H1 (cell line): ENCODE results near the gene FSD1. TPM values are rescaled to one million over a fixed set of nuclear protein-coding genes. Genes with fewer than 3 reads are reported as not detected.

Source experiments
- CTCF ChIA-PET: fragments of 300-600 bp; sonication (Branson Sonifier 250); formaldehyde crosslinking; loops from one replicate; lab custom pipeline; 2021; ENCODE audit not compliant: partially characterized antibody; lab: Charles Lee
- POLR2A ChIA-PET: fragments of 300-600 bp; sonication (Branson Sonifier 250); formaldehyde crosslinking; loops from one replicate; lab custom pipeline; 2021; ENCODE audit warnings: inconsistent platforms; ENCODE audit not compliant: partially characterized antibody; lab: Charles Lee
- DNase-seq, 2 experiments: peaks; one replicate each; pipeline versions ENCODE4 v3.0.0 to v3.0.0-alpha.2; 2010 to 2022; ENCODE audit warnings: low spot score in 2 of 2, low read depth in 1 of 2, mixed read lengths in 1 of 2
- FAIRE-seq: peaks from 2 replicates; lab custom pipeline; 2011; peaks lifted over from hg19 to GRCh38; lab: Jason Lieb, UNC
- H2AFZ ChIP-seq: 2 replicates; pipeline ENCODE4 v1.8.1; 2012; ENCODE audit warnings: low read length, inconsistent platforms
- H2AK5ac ChIP-seq: 2 replicates; pipeline ENCODE4 v1.6.1; 2013; ENCODE audit warnings: low read depth, low read length
- H2BK120ac ChIP-seq: replicated peaks from 2 replicates; pipeline ENCODE3; 2013; ENCODE audit warnings: low read depth, low read length, inconsistent platforms
- H2BK12ac ChIP-seq: 2 replicates; pipeline ENCODE4 v1.6.1; 2013; ENCODE audit warnings: low read depth, low read length
- H2BK15ac ChIP-seq: 2 replicates; pipeline ENCODE4 v1.6.1; 2013; ENCODE audit warnings: low read length
- H2BK20ac ChIP-seq: 2 replicates; pipeline ENCODE4 v1.6.1; 2013; ENCODE audit warnings: low read length
- H2BK5ac ChIP-seq: 2 replicates; pipeline ENCODE4 v1.6.1; 2013; ENCODE audit warnings: low read depth, low read length
- H3K14ac ChIP-seq: 2 replicates; pipeline ENCODE4 v1.6.1; 2013; ENCODE audit warnings: inconsistent platforms; ENCODE audit not compliant: insufficient read length
- H3K18ac ChIP-seq: 2 replicates; pipeline ENCODE4 v1.6.1; 2013; ENCODE audit warnings: low read length; ENCODE audit errors: extremely low read depth
- H3K23ac ChIP-seq: 2 replicates; pipeline ENCODE4 v1.6.1; 2013; ENCODE audit warnings: inconsistent platforms; ENCODE audit not compliant: insufficient read length
- H3K23me2 ChIP-seq: 2 replicates; pipeline ENCODE4 v1.6.1; 2013; ENCODE audit warnings: low read depth, low read length
- H3K27ac ChIP-seq: 2 replicates; pipeline ENCODE4 v1.6.1; 2011; ENCODE audit warnings: low read depth, low read length, inconsistent platforms
- H3K27me3 ChIP-seq, 4 experiments: replicated peaks in 1 of 4; 1 replicate in 1 of 4; 2 replicates in 3 of 4; pipeline versions ENCODE4 v1.6.1 to v1.8.1; 2011 to 2013; ENCODE audit warnings: low read length in 3 of 4, mild to moderate bottlenecking in 3 of 4, inconsistent platforms in 2 of 4, mixed read lengths in 2 of 4, moderate library complexity in 1 of 4; ENCODE audit not compliant: control insufficient read depth in 3 of 4, insufficient read depth in 3 of 4; ENCODE audit errors: extremely low read depth in 1 of 4
- H3K36me3 ChIP-seq, 4 experiments: 2 replicates each; pipeline versions ENCODE4 v1.6.1 to v1.8.1; 2011 to 2013; ENCODE audit warnings: mild to moderate bottlenecking in 4 of 4, low read length in 3 of 4, moderate library complexity in 2 of 4, control low read depth in 1 of 4, inconsistent platforms in 1 of 4; ENCODE audit not compliant: insufficient read depth in 4 of 4, control insufficient read depth in 2 of 4
- H3K4ac ChIP-seq: replicated peaks from 2 replicates; pipeline ENCODE3; 2013; ENCODE audit warnings: low read length, low read depth, mixed read lengths, inconsistent platforms; ENCODE audit not compliant: insufficient read length
- H3K4me1 ChIP-seq, 4 experiments: replicated peaks in 1 of 4; 1 replicate in 1 of 4; 2 replicates in 3 of 4; pipeline versions ENCODE4 v1.6.1 to v1.8.1; 2011 to 2013; ENCODE audit warnings: low read length in 3 of 4, inconsistent platforms in 2 of 4, mixed read lengths in 1 of 4; ENCODE audit not compliant: insufficient read depth in 4 of 4, control insufficient read depth in 3 of 4
- H3K4me2 ChIP-seq, 2 experiments: 2 replicates each; pipeline versions ENCODE4 v1.6.1 to v1.8.1; 2011 to 2013; ENCODE audit warnings: low read depth in 2 of 2, low read length in 2 of 2, control low read depth in 1 of 2, inconsistent platforms in 1 of 2, mild to moderate bottlenecking in 1 of 2; ENCODE audit not compliant: insufficient read depth in 1 of 2
- H3K4me3 ChIP-seq, 4 experiments: fragments of 200-600, 300-600 bp in 1 of 4; sonication (generic), shearing (Covaris generic), sonication (Bioruptor Twin) in 1 of 4; 2 replicates each; pipeline versions ENCODE4 v1.5.1 to v1.8.1; 2011 to 2016; ENCODE audit warnings: low read length in 4 of 4, low read depth in 3 of 4, control low read depth in 2 of 4, inconsistent platforms in 2 of 4, mild to moderate bottlenecking in 2 of 4, mixed read lengths in 1 of 4, moderate library complexity in 1 of 4; ENCODE audit not compliant: insufficient read depth in 2 of 4; ENCODE audit errors: extremely low read depth in 1 of 4
- H3K56ac ChIP-seq: replicated peaks from 2 replicates; pipeline ENCODE3; 2013; ENCODE audit warnings: low read depth, mild to moderate bottlenecking, mixed read lengths, low read length, inconsistent platforms; ENCODE audit not compliant: insufficient read length
- H3K79me1 ChIP-seq: 2 replicates; pipeline ENCODE4 v1.6.1; 2013; ENCODE audit warnings: low read depth, low read length, control low read depth
- H3K79me2 ChIP-seq, 2 experiments: 2 replicates each; pipeline versions ENCODE4 v1.6.1 to v1.8.1; 2012 to 2013; ENCODE audit warnings: low read length in 2 of 2, mild to moderate bottlenecking in 2 of 2, inconsistent platforms in 1 of 2; ENCODE audit not compliant: insufficient read depth in 2 of 2, control insufficient read depth in 1 of 2
- H3K9ac ChIP-seq, 4 experiments: replicated peaks in 1 of 4; 1 replicate in 1 of 4; 2 replicates in 3 of 4; pipeline versions ENCODE4 v1.6.1 to v1.8.1; 2011 to 2013; ENCODE audit warnings: low read depth in 3 of 4, low read length in 3 of 4, control low read depth in 2 of 4, mild to moderate bottlenecking in 2 of 4, moderate library complexity in 2 of 4, inconsistent platforms in 1 of 4; ENCODE audit errors: extremely low read depth in 1 of 4
- H3K9me3 ChIP-seq, 2 experiments: 2 replicates each; pipeline versions ENCODE4 v1.6.1 to v1.8.1; 2012 to 2013; ENCODE audit warnings: mild to moderate bottlenecking in 2 of 2, moderate library complexity in 2 of 2, control low read depth in 1 of 2, inconsistent platforms in 1 of 2, low read depth in 1 of 2, low read length in 1 of 2, mixed read lengths in 1 of 2; ENCODE audit not compliant: insufficient read depth in 2 of 2
- H4K20me1 ChIP-seq, 2 experiments: replicated peaks in 1 of 2; 2 replicates each; pipeline versions ENCODE3 to v1.8.1; 2011 to 2013; ENCODE audit warnings: inconsistent platforms in 2 of 2, low read length in 2 of 2, mild to moderate bottlenecking in 1 of 2; ENCODE audit not compliant: insufficient read depth in 2 of 2, control insufficient read depth in 1 of 2
- H4K5ac ChIP-seq: 2 replicates; pipeline ENCODE4 v1.6.1; 2013; ENCODE audit warnings: low read length, low read depth, mixed read lengths, inconsistent platforms; ENCODE audit not compliant: insufficient read length
- H4K8ac ChIP-seq: 2 replicates; pipeline ENCODE4 v1.8.0; 2013; ENCODE audit warnings: mild to moderate bottlenecking, moderate library complexity, low read length, inconsistent platforms; ENCODE audit not compliant: insufficient read depth; ENCODE audit errors: extremely low read depth
- H4K91ac ChIP-seq: replicated peaks from 2 replicates; pipeline ENCODE3; 2013; ENCODE audit warnings: low read length, mixed read lengths, inconsistent platforms; ENCODE audit not compliant: insufficient read length
- EGR1 ChIP-seq: IDR thresholded peaks from 2 replicates; pipeline ENCODE4 v1.6.1; 2011; ENCODE audit warnings: low read depth, low read length, borderline replicate concordance
- NRF1 ChIP-seq: IDR thresholded peaks from 2 replicates; pipeline ENCODE4 v1.6.1; 2011; ENCODE audit warnings: mild to moderate bottlenecking, low read depth, low read length, improper control_type of control experiment
- WGBS, 2 experiments: shearing (Covaris generic) in 1 of 2; methylation state at CpG; one replicate each; pipeline versions ENCODE4 v1.1.6 to v1.1.7; 2013 to 2015; ENCODE audit warnings: low lambda C conversion rate in 2 of 2, mixed read lengths in 2 of 2, inconsistent platforms in 1 of 2, low coverage in 1 of 2, missing lambda C conversion rate in 1 of 2; ENCODE audit not compliant: insufficient replicate concordance in 2 of 2, insufficient coverage in 1 of 2, insufficient read length in 1 of 2; ENCODE audit errors: extremely low coverage in 1 of 2, missing lambda C conversion rate in 1 of 2; 5-methylcytosine and 5-hydroxymethylcytosine counted together
- polyA plus RNA-seq, 7 experiments: library from polyadenylated mRNA; depleted of rRNA in 3 of 7; stranded (reverse) in 5 of 7; unstranded in 2 of 7; fragments of >200 nt in 5 of 7; fragments of 200-250 nt in 2 of 7; gene quantifications; 1 replicate in 5 of 7; 2 replicates in 1 of 7; 4 replicates in 1 of 7; pipeline versions ENCODE4 v1.2.1 to v1.2.3, GENCODE V29; 2011 to 2013; ENCODE audit warnings: missing spikeins in 2 of 7, mixed read lengths in 2 of 7
- total RNA-seq: library from RNA; stranded (reverse); fragmentation: NEBNext Ultra II Directional; extraction: Animal tissue kit (Norgen Biotek cat#: 25700); gene quantifications from 2 replicates; pipeline ENCODE4 v1.2.1, GENCODE V29; 2021

FSD1 gene
- total and polyA plus RNA-seq, 2 of the 8 experiments (the other 6 are each of a cell fraction or from before 2014, with no cell fraction given): 58.8 to 181 TPM

GRCh38 chr19:4342314-4342614, 37.9 kb downstream of the FSD1 start:
- H4K5ac ChIP-seq: peak overlapping the region; percentile 90
- H2BK20ac ChIP-seq: no peak overlapping the region
- H3K18ac ChIP-seq: peak overlapping the region; percentile 99
- TF ChIP-seq EGR1 (0 out of 2 replicates have a peak, but pooled peaks have one; percentile 13), NRF1 (no peak)
- H3K36me3 ChIP-seq: peaks cover 0 to 9% (median 3%) of the 10 kb centered on the region in 4 experiments; a peak in 2 of 8 replicates
- peak overlapping the region; percentile 28 for H2BK120ac ChIP-seq
- ChIA-PET POLR2A (interaction anchor here (0.8 to 5.6 kb wide), 28 partner anchors 10 to 165 kb away, joined by 3 to 72 read pairs (median 6); partner anchors contain the start of genes CHAF1A, FSD1 and YJU2), CTCF (interaction anchor here (0.8 to 20.4 kb wide), 9 partner anchors 8 to 70 kb away, joined by 3 to 311 read pairs (median 4); partner anchors contain the start of genes SH3GL1 and SHD)
- H2BK15ac ChIP-seq: 0 out of 2 replicates have a peak overlapping the region, but pooled peaks have one; percentile 46
- peaks cover 0 to 5% of the 10 kb centered on the region in 2 experiments; a peak in 1 of 4 replicates for H3K79me2 ChIP-seq
- H2AK5ac ChIP-seq: no peak overlapping the region
- H3K23me2 ChIP-seq: peaks cover 20% of the 10 kb centered on the region
- 12% methylated on average over 10 of the region's 10 CpGs; no CpG with 5 or more reads in 1 of the 2 experiments for WGBS, 2 experiments
- H3K9me3 ChIP-seq: no peaks in the 10 kb centered on the region
- no peak overlapping the region for H2AFZ ChIP-seq
- no peaks in the 10 kb centered on the region for H3K27me3 ChIP-seq
- peaks cover 0 to 5% of the 10 kb centered on the region in 2 experiments for H4K20me1 ChIP-seq
- H4K91ac ChIP-seq: peak overlapping the region; percentile 84
- peak overlapping the region; percentile 98 for H3K56ac ChIP-seq
- no peak overlapping the region for H3K23ac ChIP-seq
- H3K4me3 ChIP-seq: peak overlapping the region; percentile 59 to 76 (median 70)
- H3K4me1 ChIP-seq: peaks cover 0 to 17% (median 8%) of the 10 kb centered on the region in 4 experiments; a peak in 6 of 7 replicates
- H2BK12ac ChIP-seq: no peak overlapping the region
- DNase-seq (no peak), FAIRE-seq (no peak)
- peak overlapping the region; percentile 78 to 91 (median 90) for H3K9ac ChIP-seq
- H3K4me2 ChIP-seq: peak overlapping the region; percentile 62 to 84
- peak overlapping the region; percentile 93 for H3K27ac ChIP-seq
- H3K14ac ChIP-seq: no peak overlapping the region
- peak overlapping the region; percentile 88; the same call in 1 of the 2 replicates for H2BK5ac ChIP-seq
- no peaks in the 10 kb centered on the region for H3K79me1 ChIP-seq
- peak overlapping the region; percentile 46 for H3K4ac ChIP-seq
- H4K8ac ChIP-seq: peak overlapping the region; percentile 97
